Aorta (tissue), 5 donors: ENCODE data around the gene MTCH1. TPM values are rescaled to one million over a fixed set of nuclear protein-coding genes. Genes with fewer than 3 reads are reported as not detected.

ENCODE experiments used
- ATAC-seq: fragments of 200-7000 bp; cut with Tn5 transposase; one replicate; pipeline ENCODE4 v1.9.1; 2022; ENCODE audit warnings: moderate library complexity; ENCODE audit not compliant: low FRiP score
- DNase-seq, 2 donors: peaks; one replicate each; pipeline ENCODE4 v3.0.0-alpha.2; 2020
- H3K27ac ChIP-seq, 2 donors: one replicate each; pipeline ENCODE4 v1.5.1; 2013; ENCODE audit warnings: low read length in 2 of 2, mild to moderate bottlenecking in 2 of 2, moderate library complexity in 2 of 2, control low read depth in 1 of 2, inconsistent platforms in 1 of 2, low read depth in 1 of 2
- H3K27me3 ChIP-seq, 2 donors: one replicate each; pipeline ENCODE4 v1.6.1; 2013; ENCODE audit warnings: control low read depth in 1 of 2, low read length in 1 of 2, mild to moderate bottlenecking in 1 of 2, moderate library complexity in 1 of 2; ENCODE audit not compliant: insufficient read depth in 2 of 2, control insufficient read depth in 1 of 2
- H3K36me3 ChIP-seq, 2 donors: one replicate each; pipeline ENCODE4 v1.6.1; 2013; ENCODE audit warnings: control low read depth in 1 of 2, low read length in 1 of 2, mild to moderate bottlenecking in 1 of 2; ENCODE audit not compliant: insufficient read depth in 2 of 2, control insufficient read depth in 1 of 2
- H3K4me1 ChIP-seq, 2 donors: one replicate each; pipeline ENCODE4 v1.6.1; 2013; ENCODE audit warnings: low read length in 2 of 2, control low read depth in 1 of 2, mild to moderate bottlenecking in 1 of 2, moderate library complexity in 1 of 2; ENCODE audit not compliant: insufficient read depth in 2 of 2, control insufficient read depth in 1 of 2
- H3K4me3 ChIP-seq, 2 donors: one replicate each; pipeline ENCODE4 v1.5.1; 2013; ENCODE audit warnings: low read length in 2 of 2, control low read depth in 1 of 2, mild to moderate bottlenecking in 1 of 2
- H3K9me3 ChIP-seq: one replicate; pipeline ENCODE4 v1.6.1; 2013; ENCODE audit warnings: mild to moderate bottlenecking, low read length; ENCODE audit not compliant: control insufficient read depth
- WGBS, 2 donors: extraction: QIAGEN DNeasy Blood & Tissue Kit; methylation state at CpG; one replicate each; pipeline ENCODE4 v1.1.7; 2013; 5-methylcytosine and 5-hydroxymethylcytosine counted together
- intact Hi-C, 2 donors: fragments of 100-400 bp; cut with DNase I; formaldehyde crosslinking; loops; one replicate each; pipeline versions ENCODE4 v1.14.2 to v1.15.0; 2022
- polyA plus RNA-seq, 2 donors: library from polyadenylated mRNA; stranded (reverse); fragments of 200-250 nt; gene quantifications; one replicate each; pipeline ENCODE4 v1.2.3, GENCODE V29; 2013
- total RNA-seq, 2 donors: library from RNA; stranded (reverse); fragmentation: NEBNext Ultra II Directional; extraction: Animal tissue kit (Norgen Biotek cat#: 25700); gene quantifications; one replicate each; pipeline ENCODE4 v1.2.1, GENCODE V29; 2021
- donor health status: healthy with polysubstance abuse.
- donor health status: Bipolar disorder and iron deficiency.
- donor health status: DM: no; HTN: no; CAD: no.
- donor health status: DM: no; HTN: no; CAD: no.
- donor health status: DM: yes; HTN: yes; CAD: no.

The MTCH1 gene
- total and polyA plus RNA-seq, 4 donors: 152 to 193 (median 175) TPM

DNA sequence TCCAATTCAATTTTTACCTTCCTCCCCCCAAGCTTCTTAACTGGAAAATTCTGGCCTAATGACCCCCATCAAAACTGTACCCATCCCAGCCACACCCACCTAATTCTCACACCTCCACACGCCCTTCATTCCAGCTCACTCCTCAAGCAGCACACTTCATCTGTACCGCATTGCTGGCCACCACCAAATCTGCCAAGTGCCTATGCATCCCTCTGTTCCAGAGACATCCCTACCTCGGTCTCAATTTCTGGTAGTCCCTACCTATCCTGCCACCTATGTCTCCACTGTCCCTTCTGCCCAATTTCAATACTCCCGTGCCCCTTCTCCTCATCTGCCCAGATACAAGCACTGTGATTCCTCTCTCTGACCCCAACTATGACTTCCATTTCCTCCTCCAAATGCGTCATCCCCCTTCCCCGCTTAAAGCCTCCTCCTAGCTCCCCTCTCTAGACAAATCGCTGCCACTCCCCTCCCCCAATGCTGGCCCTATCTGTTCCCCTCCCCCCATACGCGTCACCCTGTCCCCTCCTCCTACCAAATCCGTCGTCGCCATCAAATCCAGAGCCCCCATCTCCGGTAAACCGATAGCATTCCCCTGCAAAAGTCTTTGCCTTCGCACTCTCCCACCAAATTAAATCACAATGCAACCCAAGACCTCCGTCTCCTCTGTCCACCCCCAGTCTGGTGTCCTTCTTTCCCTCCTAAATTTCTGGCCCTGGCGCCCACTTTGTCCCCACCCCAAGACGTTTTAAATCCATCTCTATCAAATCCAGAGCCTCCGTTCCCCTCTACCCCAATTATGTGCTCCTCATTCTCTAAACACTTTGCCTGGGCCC is 1.2 kb downstream of the MTCH1 start:
- Histone ChIP-seq H3K9me3 (no peaks in the 10 kb centered on the region), H3K4me1 (peaks cover 2 to 5% of the 10 kb centered on the region in 2 donors), H3K4me3 (peak overlapping the region; percentile 80 to 82), H3K27ac (no peak overlapping the region), H3K36me3 (peaks cover 0 to 2% of the 10 kb centered on the region in 2 donors), H3K27me3 (no peaks in the 10 kb centered on the region)
- peak; percentile 79 to 89 for DNase-seq
- WGBS, 2 donors: 2% methylated on average over 19 of the region's 19 CpGs
- no peak for ATAC-seq
- intact Hi-C loops: no loop called here

DNA sequence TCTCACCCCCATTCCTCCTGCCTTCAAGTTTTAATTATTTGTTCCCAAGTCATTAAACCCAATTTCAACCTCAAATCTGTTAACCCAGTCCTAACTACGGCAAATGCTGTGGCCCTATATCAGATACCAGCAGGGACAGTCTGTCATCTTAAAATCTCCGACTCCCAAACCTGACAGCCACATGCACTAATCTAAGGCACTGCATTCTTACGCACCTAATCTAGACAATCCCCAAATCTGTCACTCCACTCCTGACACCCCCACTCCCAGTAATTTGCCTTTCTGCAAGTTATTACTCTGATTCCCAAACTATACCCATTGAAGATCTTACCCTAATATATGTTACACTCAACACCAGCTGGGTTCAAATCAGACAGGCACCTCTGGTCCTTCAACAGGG is 2.5 kb downstream of the MTCH1 start:
- WGBS, 2 donors: 80 to 81% methylated on average over 3 of the region's 3 CpGs
- DNase-seq: no peak
- Histone ChIP-seq H3K27ac (no peak overlapping the region), H3K4me1 (peaks cover 2 to 5% of the 10 kb centered on the region in 2 donors), H3K36me3 (peaks cover 0 to 2% of the 10 kb centered on the region in 2 donors), H3K9me3 (no peaks in the 10 kb centered on the region), H3K27me3 (no peaks in the 10 kb centered on the region), H3K4me3 (no peak overlapping the region)
- no peak for ATAC-seq
- intact Hi-C loops: no loop called here

DNA sequence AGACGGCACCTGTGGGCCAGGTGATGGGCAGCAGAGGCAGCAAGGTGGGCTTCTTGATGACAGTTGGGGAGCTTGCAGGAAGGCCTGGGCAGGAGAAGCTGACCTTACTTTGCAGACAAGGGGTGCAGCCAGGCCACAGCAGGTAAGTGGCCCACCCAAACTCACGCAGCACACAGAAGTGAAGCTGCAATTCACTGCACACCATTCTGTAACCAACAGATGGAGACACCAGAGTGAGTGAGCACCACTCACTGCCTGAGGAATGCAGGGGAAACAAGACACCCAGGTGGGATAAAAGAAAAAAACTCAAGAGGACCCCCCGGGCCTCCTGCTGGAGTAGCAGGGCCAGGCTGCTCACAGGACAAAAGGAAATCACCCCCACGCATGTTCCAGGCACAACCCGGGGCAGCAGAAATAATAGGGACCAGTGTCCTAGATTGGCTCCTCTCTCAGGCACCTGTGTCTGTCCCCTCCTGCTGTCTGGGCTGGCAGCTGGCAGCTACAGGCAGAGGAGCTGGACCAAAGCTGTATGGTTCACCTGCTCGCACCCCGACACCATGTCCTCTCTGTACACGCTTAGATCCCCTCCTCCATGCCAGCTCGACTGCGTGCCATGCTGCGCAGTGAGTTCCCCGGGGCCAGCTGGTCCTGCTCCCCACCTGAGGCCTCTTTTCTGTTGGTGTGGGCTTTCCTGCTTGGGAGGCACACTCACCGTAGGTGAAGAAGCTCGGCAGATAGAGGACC is 4.9 kb downstream of the MTCH1 start:
- ATAC-seq: no peak
- Histone ChIP-seq H3K27me3 (no peaks in the 10 kb centered on the region), H3K36me3 (peaks cover 7% of the 10 kb centered on the region in 2 donors), H3K4me1 (peaks cover 0 to 5% of the 10 kb centered on the region in 2 donors), H3K4me3 (no peak overlapping the region), H3K27ac (no peak overlapping the region), H3K9me3 (no peaks in the 10 kb centered on the region)
- DNase-seq: peak in 1 of 2 donors; percentile 38
- 58 to 65% methylated on average over 14 of the region's 14 CpGs for WGBS, 2 donors
- intact Hi-C loops: loop anchor here in 1 of 2 donors (2.0 kb wide), 1 partner anchor 96 kb away; the partner anchor contains the start of gene C6orf89

DNA sequence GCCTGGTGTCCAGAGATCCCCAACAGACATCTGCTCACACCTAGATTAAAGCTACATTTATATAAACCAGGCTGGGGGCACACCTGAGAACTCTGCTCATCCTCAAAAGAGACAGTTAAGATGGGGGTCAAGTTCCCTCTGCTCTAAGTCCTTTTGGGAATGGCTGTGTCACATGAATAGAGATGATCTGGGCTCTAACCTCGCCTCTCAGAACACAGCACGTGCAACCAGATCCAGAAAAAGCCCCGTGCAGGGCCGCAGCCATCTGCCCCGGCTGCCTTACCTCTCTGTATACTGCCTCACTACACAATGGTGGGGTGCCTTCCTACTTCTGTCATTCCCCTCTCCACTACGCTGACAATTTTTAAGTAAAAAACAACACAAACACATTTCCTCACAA is 5.9 kb downstream of the MTCH1 start:
- intact Hi-C loops: loop anchor here in 1 of 2 donors (2.0 kb wide), 1 partner anchor 95 kb away; the partner anchor contains the start of gene C6orf89
- Histone ChIP-seq H3K27me3 (no peaks in the 10 kb centered on the region), H3K4me1 (peaks cover 0 to 5% of the 10 kb centered on the region in 2 donors), H3K27ac (no peak overlapping the region), H3K4me3 (no peak overlapping the region), H3K36me3 (peaks cover 9 to 10% of the 10 kb centered on the region in 2 donors), H3K9me3 (no peaks in the 10 kb centered on the region)
- DNase-seq (peak in 1 of 2 donors; percentile 3), ATAC-seq (no peak)
- 54 to 55% methylated on average over 6 of the region's 6 CpGs for WGBS, 2 donors

DNA sequence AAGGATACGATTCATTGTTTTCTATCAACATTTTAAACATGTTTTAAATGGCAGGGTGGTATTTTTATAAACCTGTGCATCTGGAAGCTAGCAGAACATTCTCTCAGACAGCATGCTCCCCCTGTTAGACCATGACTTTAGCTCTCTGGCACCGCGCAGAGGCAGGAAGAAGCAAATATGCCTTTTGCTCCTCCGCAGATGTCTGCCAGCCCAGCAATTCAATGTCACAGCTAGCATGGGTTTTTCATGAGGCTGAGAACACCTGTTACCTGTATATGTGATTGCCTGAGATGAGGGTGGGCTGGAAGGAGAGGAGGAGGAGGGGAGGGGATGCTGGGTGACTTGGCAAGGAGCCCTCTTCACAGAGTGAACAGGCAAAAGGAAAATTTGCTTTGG is 6.7 kb downstream of the MTCH1 start:
- peaks cover 0 to 3% of the 10 kb centered on the region in 2 donors for H3K4me1 ChIP-seq
- DNase-seq: peak in 1 of 2 donors; percentile 65
- H3K36me3 ChIP-seq: peaks cover 11% of the 10 kb centered on the region in 2 donors
- no peaks in the 10 kb centered on the region for H3K9me3 ChIP-seq
- H3K4me3 ChIP-seq: no peak overlapping the region
- no peak overlapping the region for H3K27ac ChIP-seq
- WGBS, 2 donors: 5 to 6% methylated on average over 4 of the region's 4 CpGs
- intact Hi-C loops: loop anchor here in 1 of 2 donors (5.0 kb wide), 1 partner anchor 212 kb away; no protein-coding TSS in a partner anchor
- no peaks in the 10 kb centered on the region for H3K27me3 ChIP-seq
- peak; percentile 77 for ATAC-seq

DNA sequence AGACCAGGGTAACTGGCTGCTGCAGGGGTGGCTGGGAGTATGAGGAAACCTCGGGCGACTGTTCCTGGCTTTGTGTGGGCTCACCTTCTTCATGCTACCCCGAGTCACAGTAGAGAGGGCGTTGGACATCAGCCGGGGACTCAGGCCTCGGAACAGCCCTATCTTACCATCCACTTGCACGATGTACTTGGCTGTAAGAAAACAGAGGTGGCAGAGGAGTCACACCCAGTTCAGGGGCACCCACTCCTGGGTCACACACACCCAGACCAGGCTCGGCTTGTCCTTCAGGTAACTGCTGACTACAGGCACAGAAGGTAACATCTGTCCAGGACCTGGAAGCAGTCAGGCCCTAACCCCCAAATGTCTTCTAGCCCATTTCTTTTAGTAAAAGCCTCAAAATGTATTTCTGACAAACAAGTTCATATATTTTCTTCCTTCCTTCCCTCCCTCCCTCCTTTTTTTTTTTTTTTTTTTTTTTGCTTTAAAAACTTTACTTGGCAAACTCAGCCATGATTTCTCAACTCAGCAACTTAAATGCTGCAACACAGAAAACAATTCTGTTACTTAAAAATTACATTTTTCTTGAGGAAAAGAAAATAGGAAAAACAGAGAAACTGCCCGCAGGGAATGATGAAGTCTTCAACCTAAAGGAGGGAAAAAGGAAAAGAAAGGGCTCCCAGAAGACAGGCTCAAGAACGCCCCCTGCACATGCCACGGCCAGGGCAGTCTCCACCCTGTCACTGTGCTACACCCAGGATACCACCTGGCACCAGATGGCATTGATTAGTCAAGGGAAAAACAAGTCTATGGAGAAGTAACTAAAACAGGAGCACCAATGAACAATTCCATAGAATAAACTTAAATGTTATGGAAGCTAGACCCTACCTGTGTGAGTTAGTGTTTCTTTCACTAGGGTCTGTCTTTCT is 7.3 kb downstream of the MTCH1 start:
- intact Hi-C loops: loop anchor here in 1 of 2 donors (5.0 kb wide), 1 partner anchor 211 kb away; no protein-coding TSS in a partner anchor
- H3K4me3 ChIP-seq: no peak overlapping the region
- no peaks in the 10 kb centered on the region for H3K9me3 ChIP-seq
- peak in 1 of 2 donors; percentile 39 for DNase-seq
- ATAC-seq: no peak
- H3K36me3 ChIP-seq: peaks cover 11% of the 10 kb centered on the region in 2 donors
- 69 to 81% methylated on average over 11 of the region's 11 CpGs for WGBS, 2 donors
- H3K27ac ChIP-seq: no peak overlapping the region
- no peaks in the 10 kb centered on the region for H3K27me3 ChIP-seq
- no peaks in the 10 kb centered on the region for H3K4me1 ChIP-seq

DNA sequence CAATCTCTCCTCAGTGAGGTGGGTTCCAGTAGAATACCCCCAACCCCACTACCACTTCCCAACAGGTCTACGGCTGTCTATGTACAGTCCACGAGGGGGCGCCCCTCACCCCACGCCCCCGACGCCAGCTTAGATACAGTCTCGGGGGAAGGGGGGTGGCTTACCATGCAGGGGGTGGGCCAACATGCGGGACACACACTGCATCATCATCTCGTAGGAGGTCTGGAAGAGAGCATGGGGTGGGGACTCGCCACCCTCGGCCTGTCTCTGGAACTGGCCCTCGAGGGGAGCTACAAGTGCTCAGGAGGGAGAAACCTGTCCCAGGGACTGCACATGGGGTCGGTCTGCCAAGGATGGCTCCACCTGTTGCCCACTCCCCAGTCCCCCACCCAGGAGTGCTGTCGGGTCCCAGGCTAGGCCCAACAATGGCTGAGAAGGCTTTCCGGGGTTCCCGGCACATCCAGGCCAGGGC is 8.5 kb downstream of the MTCH1 start:
- no peak overlapping the region for H3K4me3 ChIP-seq
- 69 to 73% methylated on average over 16 of the region's 16 CpGs for WGBS, 2 donors
- no peaks in the 10 kb centered on the region for H3K4me1 ChIP-seq
- H3K27me3 ChIP-seq: no peaks in the 10 kb centered on the region
- ATAC-seq (no peak), DNase-seq (peak in 1 of 2 donors; percentile 36)
- H3K9me3 ChIP-seq: no peaks in the 10 kb centered on the region
- H3K36me3 ChIP-seq: peaks cover 11% of the 10 kb centered on the region in 2 donors
- no peak overlapping the region for H3K27ac ChIP-seq
- intact Hi-C loops: loop anchor here in 1 of 2 donors (5.0 kb wide), 1 partner anchor 210 kb away; no protein-coding TSS in a partner anchor

DNA sequence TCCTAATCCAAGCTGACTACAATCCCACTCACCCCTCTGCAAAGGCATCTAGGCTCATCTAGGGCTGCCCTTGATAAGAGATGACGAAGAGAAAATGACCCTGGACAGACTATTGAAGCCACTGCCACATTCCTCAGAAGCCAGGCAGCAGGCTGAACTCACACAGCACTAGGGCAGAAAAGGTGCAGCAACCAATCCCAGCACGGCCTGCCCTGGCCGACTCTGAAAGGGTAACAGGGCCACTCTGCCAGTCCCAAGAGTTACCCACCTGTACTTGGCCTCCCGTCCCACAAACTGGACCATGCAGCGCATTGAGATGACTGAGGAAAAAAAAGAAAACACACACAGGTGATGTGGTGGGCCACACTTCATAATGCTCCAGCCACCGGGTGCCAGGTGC is 9.1 kb downstream of the MTCH1 start:
- H3K27me3 ChIP-seq: no peaks in the 10 kb centered on the region
- WGBS, 2 donors: 89 to 90% methylated on average over 6 of the region's 6 CpGs
- peaks cover 11% of the 10 kb centered on the region in 2 donors for H3K36me3 ChIP-seq
- ATAC-seq (no peak), DNase-seq (peak in 1 of 2 donors; percentile 68)
- no peak overlapping the region for H3K27ac ChIP-seq
- no peaks in the 10 kb centered on the region for H3K4me1 ChIP-seq
- intact Hi-C loops: loop anchor here in 1 of 2 donors (5.0 kb wide), 1 partner anchor 210 kb away; no protein-coding TSS in a partner anchor
- H3K4me3 ChIP-seq: no peak overlapping the region
- no peaks in the 10 kb centered on the region for H3K9me3 ChIP-seq
